ENCODE data around the gene FHIT. TPM values are rescaled to one million over a fixed set of nuclear protein-coding genes. Genes with fewer than 3 reads are reported as not detected.

The FHIT gene
- 1.3 and 9.4 TPM in 2 replicates for total RNA-seq

DNA sequence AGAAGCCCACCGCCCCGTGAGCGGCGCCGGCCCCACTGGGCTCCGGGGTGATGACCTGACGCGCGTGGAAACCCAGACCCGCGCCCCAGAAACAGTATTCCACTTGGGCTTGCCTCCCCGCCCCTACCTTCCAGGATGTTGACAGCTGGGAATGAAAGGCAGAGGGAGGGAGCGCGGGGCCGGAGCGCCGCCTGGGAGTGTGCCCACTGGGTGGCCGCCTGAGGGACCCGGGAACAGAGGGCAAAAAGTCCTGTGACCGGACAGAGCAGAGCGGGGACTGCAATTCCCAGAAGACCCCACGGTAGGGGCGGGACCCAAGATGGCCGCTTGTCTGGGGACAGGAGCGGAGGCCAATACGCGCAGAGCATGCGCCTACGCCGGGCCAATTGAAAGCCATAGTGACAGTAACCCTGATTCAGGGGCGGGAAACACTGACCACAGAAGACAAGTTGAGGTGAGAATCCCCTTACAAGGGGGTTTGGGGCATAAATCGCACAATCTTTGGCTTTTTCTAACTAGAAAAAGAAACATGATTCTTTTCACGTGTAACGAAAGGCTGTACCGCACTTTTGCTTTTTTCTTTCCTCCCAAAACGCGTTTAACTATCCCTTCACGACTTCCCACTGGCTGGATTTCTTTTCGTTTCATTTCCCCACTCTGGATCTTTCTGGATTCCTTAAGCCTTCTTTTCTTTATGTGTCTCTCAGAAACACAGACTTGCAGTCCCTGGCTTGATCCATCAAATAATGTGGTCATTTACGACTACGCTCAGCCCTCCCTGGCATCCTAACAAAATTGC lies at the start of gene FHIT:
Gene FHIT, minus strand, starts transcription at position 279 of the 799 bp plus-strand sequence.

